GM18870 (cell line): ENCODE results near the gene SIAE.
A peak's percentile ranks its signal among the peaks of the same experiment; 100 is the strongest.
"Not testable (repeated sequence)": the region's sequence is repeated elsewhere in the genome, so short reads cannot be mapped to it uniquely, and the experiment has no call there.

Source experiments
- ATAC-seq: cut with Tn5 transposase; IDR thresholded peaks from one replicate; pipeline ENCODE4 v1.9.1; 2021; ENCODE audit warnings: moderate library complexity; ENCODE audit not compliant: unreplicated experiment

Gene SIAE

DNA sequence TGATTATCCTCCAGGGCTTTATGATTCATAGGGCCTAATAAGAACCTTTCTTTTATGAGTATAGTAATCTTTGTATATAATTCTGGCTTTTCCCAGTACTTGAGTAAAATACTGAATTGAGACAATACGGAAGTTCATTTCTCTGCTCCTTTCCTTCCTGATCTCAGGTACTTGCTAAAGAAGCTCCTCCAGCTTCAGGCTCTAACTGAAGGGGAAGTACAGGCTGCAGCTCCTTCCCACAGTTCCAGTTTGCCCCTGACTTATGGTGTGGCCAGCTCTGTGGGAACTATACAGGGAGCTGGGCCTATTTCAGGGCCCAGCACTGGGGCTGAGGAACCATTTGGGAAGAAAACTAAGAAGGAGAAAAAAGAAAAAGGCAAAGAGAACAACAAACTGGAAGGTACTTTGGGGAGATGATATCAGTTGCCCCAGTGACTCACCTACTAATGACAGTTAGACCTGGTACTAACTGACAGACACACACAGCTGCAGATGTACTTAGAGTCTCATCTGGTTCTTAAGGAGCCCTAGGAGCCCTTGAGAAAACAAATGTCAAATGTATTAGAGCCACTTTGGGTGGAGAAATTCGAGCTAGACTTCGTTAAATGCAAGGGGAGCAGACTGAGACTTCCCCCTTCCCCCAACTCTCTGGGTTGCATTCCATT lies 47.9 kb downstream of the SIAE start:
- no peak for ATAC-seq

DNA sequence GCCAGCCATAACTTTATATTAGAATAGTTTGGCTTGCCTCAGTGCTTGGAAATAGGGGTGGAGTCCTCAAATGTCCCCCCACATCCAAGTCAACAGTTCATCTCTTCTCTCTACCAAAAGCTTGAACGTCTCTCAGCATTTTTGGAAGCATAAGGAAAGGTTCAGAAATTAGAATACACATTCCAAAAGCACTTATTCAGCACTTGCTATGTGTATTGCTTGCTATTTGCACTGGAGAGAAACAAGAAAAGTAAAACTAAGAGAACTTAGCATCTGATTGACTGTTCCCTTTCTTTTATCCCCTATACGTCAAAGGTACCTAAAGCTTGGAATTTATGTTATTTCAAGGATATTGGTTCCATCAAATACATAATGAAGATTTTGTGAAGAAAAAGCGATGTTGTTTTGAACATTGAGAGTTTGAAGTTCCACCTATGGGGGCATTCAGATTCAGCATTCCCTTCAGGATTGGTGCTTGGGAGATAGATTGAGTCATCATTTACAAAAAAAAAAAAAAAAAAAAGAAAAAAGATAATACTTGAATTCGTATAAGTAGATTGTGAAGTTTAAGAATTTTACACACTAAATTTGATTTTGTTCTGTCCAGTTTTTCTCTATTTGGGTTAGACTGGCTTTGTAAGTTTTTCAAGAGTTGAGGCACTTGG lies 49.5 kb downstream of the SIAE start:
- ATAC-seq = no peak

DNA sequence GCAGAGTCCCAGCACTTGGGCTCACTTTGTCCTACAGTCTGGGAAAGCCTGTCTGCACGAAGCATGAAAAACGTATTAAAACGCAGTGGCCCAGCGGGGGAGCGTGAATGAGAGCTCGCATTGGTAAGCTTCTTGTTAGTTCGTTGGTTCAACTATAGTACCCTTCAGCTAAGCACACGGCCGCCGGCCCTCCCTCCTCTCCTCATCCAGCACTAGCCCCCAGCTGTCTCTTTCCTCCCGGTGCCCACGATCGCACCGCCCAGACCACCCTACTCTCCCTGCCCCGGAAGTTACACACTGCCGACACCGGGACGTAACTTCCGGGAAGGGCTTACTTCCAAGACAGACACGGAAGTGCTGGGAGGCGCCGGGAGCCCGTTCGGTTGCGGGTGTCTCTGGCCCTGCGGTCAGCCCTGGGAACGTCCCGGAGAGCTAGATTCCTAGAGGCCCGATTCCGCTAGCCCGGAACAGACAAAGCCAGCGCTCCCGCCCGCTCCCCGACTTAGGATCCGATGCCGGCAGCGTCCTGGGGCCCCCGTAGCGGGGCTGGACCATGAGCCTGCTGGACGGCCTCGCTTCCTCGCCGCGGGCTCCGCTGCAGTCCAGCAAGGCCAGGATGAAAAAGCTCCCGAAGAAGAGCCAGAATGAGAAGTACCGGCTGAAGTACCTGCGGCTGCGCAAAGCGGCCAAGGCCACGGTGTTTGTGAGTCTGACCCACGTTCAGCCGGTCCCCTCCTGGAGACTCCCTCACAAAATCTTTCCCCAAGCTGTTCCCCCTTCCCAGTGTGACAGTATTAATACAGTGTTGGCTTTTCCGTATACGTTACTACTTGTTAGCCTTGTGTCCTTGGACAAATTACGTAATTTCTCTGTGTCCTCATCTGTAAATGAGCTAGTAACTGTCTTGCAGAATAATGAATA lies 50.7 kb downstream of the SIAE start, which contains the start of gene TBRG1:
TBRG1 (plus strand) TSS at position 334 of the 921 bp plus-strand sequence; CDS start at position 554, 220 bp downstream.
- peak; percentile 89 for ATAC-seq

DNA sequence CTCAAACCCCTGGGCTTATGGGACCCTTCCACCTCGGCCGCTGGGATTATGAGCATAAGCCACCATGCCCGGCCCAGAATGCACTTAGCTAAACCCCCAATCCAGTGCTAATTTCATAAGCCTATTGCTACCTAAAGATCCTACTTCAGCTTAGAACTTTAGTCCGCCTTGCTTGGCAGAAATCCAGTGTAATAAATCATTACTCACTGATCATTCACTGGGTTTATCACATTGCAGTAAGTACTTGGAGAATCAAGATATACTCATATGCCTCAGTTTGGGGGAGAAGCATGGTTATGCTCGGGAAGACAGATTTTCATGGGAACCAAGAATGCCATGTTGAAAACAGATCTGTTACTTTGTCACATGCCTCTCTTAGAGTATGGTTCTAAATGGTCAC lies 54.7 kb downstream of the SIAE start:
- no peak for ATAC-seq

DNA sequence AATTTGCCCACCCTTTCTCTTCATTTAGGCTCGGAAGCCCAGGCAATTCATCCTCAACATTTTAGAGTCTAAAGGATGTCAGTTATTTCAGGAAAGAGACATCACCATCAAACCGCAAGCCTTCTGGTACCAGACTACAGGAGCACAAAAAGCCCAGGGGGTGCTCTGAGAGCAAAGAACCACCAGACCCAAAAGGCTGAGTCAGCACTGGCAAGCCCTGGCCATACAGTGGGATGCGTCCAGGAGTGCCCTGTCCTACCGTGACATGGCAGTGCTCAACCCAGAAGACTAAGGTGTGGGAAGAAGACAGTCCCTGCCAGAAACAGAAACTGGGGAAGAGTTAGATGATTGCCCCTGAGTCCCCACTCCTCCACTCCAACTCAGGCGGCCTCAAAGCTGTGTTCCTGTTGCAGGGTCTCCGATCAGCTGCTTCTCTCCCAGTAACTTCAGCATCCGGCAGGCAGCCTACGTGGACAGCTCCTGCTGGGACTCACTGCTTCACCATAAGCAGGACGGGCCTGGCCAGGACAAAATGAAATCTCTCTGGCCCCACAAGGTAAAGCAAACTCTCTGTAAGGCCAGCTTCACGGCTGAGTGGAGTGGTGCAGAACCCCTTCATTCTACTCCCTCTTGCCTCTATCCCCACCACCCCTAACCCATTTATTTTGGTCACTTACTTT lies 60.8 kb downstream of the SIAE start:
- ATAC-seq = no peak

DNA sequence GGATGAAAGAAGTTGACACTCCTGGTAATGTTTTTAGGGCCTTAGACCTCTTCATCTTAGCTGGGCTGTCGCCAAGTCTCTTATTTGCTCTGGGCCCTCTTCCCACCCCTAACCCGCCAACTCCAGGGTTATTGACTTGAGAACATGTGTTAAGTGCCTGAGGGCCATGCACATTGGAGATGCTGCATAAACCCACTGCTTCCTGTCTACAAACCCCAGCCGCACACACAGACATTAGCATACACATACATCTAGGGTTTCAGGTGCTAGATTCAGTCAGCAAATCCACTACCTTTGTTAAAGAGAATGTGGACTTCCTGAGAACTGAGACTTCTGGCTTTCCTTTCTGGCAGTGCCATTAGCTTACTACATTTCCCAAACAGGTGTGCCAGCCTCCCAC lies 61.5 kb downstream of the SIAE start:
- no peak for ATAC-seq

DNA sequence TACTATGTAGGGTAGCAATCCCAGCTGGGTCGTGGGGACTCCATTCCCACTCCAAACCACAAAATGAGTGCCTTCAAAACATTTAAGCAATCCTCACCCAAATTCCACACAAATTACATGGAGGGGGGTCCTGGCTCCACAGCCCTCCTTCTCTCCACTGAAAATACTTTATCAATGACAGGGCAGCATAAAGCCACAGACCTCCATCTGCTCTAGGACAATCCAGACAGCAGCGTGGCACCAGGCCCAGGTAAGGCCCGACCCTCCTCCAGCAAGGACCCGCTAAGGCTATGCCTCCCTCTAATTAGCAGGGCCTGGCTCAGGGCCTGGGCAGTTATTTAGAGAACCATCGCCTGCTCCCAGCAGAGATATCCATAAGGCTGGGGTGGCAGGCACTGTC lies 62.5 kb downstream of the SIAE start, which contains the start of gene PANX3:
PANX3 (plus strand) TSS at position 365 of the 400 bp plus-strand sequence. CDS start 129 bp downstream, outside the sequence.
- no peak for ATAC-seq

DNA sequence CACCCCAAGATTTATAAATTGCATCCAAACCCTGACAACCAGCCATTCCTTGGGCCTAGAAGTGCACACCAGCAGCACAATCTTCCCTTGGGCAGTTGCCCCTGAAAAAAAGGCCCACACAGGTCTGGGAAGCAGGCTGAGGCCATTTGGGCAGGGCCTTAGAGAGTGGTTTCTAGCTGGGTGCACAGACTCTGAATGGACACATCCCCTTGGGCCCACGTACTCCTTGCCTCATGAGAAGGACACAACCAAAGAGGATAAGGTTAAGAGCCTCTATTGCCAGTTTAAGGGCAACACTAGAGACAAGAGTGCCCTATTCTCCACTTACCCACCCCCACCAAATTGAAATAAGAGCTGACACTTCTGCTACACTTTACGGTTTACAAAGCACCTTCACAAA lies 63.2 kb downstream of the SIAE start:
- ATAC-seq = no peak

DNA sequence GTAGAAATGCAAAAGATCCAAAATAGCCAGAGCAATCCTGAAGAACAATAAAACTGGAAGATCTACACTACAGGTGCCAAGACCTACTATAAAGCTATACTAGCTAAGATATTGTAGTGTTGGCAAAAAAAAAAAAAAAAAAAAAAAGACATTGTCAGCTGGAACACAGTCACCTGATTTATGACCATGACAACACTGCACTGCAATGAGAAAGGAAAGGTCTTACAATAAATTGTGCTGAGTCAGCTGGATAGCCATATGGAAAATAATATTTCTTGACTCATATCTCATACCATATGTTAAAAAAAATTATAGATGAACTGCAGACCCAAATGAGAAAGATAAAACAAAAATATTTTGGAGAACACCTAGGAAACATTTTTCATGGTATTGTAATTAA lies 65.4 kb downstream of the SIAE start:
- ATAC-seq = no peak

DNA sequence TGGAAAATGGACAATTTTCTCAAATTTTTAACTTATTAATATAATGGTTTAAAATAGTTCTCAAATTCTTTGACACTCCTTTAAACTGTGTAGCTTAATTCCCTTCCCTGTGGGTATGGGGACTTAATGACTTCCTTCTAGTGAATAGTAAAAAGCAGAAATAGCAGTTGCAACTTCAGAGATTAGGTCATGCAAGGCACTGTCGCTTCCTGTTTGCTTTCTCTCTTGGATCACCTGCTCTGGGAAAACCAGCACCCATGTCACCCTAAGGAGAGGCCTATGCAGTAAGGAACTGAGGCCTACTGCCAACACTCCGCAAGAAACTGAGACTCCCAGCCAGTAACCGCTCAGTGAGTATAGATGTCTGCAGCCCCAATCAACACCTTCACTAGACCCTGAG lies 67.8 kb downstream of the SIAE start:
- ATAC-seq = no peak

DNA sequence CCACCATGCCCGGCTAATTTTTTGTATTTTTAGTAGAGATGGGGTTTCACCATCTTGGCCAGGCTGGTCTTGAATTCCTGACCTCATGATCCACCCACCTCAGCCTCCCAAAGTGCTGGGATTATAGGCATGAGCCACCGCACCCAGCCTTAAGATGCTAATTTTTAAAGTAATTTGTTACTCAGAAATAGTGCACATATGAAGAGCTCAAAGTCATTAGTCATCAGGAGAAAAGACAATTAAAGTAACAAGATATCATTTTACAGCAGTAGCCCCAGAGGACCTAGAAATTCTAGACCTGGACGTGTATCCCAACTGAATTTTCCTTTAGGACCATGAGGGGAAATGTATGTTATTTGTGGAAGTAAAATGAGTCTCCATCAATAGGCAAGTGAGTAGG lies 70.8 kb downstream of the SIAE start:
- ATAC-seq = not testable (repeated sequence)

DNA sequence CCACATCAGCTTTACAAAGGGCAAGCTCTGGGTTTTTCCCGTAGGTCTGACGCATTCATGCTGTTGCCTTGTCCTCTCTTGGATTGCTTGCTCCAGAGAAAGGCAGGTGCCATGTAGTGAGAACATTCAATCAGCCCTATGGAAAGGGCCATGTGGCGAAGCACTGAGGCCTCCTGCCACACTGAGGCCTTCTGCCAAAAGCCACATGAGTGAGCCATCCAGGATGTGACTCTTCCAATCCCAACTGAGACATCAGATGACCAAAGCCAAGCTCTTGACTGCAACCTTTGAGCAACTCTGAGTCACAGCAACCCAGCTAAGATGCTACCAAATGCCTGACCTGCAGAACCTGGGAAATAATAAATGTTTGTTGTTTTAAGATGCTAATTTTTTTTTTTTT lies 71.3 kb downstream of the SIAE start:
- no peak for ATAC-seq

DNA sequence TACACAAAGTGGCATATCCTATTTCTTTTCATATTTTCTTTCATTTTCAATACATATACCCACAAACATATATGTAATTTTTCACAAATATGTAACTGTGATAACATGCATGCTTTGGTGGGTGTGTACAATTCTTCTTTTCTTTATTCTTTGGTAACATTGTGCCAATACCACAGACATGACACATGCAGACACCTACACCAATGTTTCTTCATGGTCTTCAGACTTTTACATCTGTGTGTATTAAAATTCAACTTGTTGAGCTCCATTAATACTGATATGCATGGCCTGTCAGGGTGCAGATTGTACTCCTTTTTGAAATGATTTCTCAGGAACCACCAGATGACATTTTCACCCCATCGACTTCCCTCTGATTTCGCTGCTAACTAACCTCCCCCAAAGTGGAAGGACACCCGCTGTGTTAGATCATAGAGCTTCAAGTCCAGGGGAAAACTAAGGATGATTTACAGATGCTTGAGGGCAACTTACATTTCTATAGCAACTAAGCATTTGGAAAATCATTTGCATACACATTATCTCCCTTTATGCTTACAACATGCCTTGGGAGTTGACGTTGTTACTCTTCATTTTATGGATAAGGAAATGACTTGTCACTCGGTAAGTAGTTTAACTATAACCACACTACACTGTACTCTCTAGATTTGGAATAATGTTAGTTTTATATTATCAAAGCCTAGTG lies 72.8 kb downstream of the SIAE start:
- ATAC-seq = no peak

DNA sequence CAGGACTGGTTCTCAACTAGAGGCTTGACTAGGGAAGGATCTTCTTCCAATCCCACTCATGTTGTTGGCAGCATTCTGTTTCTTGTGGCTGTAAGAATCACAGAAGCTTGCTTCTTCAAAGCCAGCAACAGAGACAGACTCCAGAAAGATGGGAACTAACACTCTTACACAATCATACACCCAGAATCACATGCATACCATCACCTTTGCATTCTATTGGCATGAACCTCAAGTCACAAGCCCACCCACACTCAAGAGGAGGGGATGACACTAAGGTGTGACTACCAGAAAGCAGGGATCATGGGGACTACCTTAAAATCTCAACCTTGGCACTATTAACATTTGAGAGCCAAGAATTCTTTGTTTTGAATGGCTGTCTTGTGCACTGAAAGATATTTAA lies 75.9 kb downstream of the SIAE start:
- ATAC-seq = no peak

DNA sequence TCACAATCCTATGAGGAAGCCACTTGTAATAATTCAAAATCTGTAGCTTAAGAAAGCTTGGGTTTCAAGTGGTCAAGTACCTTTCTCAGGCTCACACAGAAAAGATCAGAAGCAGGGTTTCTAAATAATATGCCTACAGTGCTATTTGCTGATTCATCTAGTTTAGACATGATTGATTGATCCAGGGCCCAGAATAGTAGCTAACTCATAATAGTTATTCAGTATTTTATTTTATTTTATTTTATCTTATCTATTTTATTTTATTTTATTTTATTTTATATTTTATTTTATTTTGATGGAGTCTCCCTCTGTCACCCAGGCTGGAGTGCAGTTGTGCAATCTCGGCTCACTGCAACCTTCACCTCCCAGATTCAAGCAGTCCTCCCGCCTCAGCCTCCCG lies 78.2 kb downstream of the SIAE start:
- no peak for ATAC-seq

DNA sequence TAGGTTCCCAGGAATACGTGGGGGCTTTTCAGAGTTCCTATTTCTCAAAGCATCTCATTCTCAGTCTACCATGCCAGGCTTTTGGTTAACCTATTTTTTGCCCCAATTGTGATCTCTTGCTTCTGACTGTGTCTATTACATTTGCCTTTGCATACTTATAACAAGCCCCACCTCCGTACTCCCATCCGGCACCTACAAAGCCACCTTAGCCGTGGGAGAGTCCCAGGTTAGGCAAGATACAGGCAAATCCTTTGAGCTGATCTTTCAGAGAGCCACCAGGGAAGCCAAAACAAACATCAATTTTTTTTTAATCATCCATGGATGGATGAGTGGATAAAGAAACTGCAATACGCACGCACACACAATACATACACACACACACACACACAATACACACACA lies 80.9 kb downstream of the SIAE start:
- ATAC-seq = no peak

DNA sequence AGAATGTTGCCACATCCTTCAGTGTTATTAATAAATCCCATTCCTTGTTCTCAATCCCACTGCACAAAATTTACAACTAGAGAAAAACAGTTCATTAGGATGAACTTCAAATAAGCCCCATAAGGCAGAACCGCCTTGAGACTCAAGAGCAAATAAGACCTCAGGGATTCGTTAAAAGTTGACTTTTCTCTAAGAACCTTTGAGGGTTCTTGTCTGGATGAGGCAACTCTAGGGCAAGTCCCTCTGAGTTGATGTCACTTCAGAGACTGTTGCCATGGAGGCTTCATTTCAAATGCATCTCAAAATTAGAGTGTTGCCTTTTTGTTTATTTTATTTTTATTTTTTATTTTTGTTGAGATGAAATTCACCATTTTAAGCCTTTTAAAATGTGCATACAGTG lies 82.1 kb downstream of the SIAE start:
- ATAC-seq = no peak

DNA sequence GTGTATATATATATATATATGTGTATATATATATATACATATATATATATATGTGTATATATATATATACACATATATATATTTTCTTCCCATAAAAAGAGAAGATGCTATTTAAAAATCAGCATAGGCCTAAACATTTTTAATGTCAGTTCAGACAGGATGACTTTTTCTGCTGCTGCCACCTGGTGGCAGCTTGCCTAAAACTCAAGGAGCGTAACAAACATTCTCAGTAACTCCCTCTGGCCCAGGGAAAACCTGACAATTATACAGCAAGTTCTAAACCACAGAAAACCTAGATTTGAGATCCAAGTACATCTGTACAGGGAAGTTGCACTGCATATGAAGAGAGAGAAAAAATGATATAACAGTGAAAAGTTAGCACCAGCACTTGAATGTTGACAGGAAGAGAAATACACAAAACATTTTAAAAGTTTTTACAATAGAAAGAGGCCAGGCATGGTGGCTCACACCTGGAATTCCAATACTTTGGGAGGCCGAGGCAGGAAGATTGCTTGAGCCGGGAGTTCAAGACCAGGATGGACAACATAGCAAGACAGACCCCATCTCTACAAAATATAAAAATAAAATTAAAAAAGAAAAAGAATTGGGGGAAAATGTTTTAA lies 87.2 kb downstream of the SIAE start:
- no peak for ATAC-seq

DNA sequence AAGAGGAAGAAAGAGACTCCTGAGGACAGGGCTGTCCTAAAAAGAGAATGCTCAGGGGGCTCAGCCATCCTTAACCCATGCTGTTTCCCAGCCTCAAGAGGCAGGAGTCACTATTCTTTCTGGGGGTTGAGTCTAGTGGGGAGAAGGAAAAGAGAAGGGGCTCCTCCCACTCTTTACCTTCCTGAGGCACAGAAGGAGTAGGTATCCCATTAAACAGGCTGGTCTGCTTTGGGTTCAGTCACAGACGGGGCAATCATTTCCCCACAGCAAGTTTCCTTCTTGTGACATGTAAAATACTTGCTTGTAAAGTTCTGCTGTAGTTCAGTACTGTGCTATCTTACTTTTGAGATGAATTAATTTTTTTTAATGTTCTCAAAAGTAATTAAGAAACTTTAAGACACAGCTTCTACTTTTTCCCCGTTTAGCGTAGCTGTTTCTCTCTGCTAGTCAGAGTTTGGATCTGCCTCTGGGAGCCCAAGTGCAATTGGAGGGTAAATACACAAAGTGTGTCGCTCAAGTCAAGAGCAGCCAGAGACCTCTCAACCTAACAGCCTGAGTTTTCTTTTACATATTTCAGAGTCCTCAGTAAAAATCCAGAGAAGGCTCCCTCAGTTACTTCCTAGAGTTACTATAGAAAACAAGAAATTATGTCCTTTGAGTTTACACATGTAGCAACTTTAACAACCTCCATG lies 88.7 kb downstream of the SIAE start:
- no peak for ATAC-seq
